PC-3 (cell line): ENCODE data around the gene ECT2L. TPM values are rescaled to one million over a fixed set of nuclear protein-coding genes. Genes with fewer than 3 reads are reported as not detected.

Experiments used
- ATAC-seq: fragments of 200-7000 bp; cut with Tn5 transposase; 2 replicates; pipeline ENCODE4 v1.9.1; 2020; ENCODE audit warnings: mild to moderate bottlenecking, moderate library complexity
- BruUV-seq: library from RNA; stranded (reverse); fragments of 400-500 nt; replicated peaks from 2 replicates; lab custom pipeline; 2021; lab: Mats Ljungman, UMichigan
- CTCF ChIA-PET: fragments of 300-600 bp; sonication (Branson Sonifier 250); formaldehyde crosslinking; loops from one replicate; lab custom pipeline; 2022; ENCODE audit warnings: antibody characterized with exemption; lab: Charles Lee
- POLR2A ChIA-PET: fragments of 300-600 bp; sonication (Branson Sonifier 250); formaldehyde crosslinking; loops from one replicate; lab custom pipeline; 2022; ENCODE audit warnings: antibody characterized with exemption; ENCODE audit not compliant: unreplicated experiment; lab: Charles Lee
- DNase-seq: peaks from one replicate; pipeline ENCODE4 v3.0.0-alpha.2; 2015
- H2AFZ ChIP-seq: fragments of 300-600 bp; sonication (generic); 2 replicates; pipeline ENCODE4 v1.6.0; 2016; ENCODE audit warnings: antibody characterized with exemption, low read length
- H3F3A ChIP-seq: fragments of 300-600 bp; sonication (generic); one replicate; pipeline ENCODE4 v1.6.0; 2017; ENCODE audit warnings: antibody characterized with exemption, low read length, control low read depth, mild to moderate bottlenecking; ENCODE audit not compliant: unreplicated experiment
- H3K27ac ChIP-seq: fragments of 300-600 bp; sonication (generic); 2 replicates; pipeline ENCODE4 v1.5.1; 2016; ENCODE audit warnings: mild to moderate bottlenecking, low read length
- H3K27me3 ChIP-seq: fragments of 300-600 bp; sonication (generic); 2 replicates; pipeline ENCODE4 v1.6.1; 2016; ENCODE audit warnings: low read length, mixed read lengths
- H3K36me3 ChIP-seq: fragments of 300-600 bp; sonication (generic); 2 replicates; pipeline ENCODE4 v1.6.1; 2016; ENCODE audit warnings: low read depth, mixed run types, low read length, mixed read lengths
- H3K4me1 ChIP-seq: fragments of 300-600 bp; sonication (generic); 2 replicates; pipeline ENCODE4 v1.5.1; 2016; ENCODE audit warnings: low read length; ENCODE audit not compliant: insufficient read depth
- H3K4me2 ChIP-seq: fragments of 300-600 bp; sonication (generic); 2 replicates; pipeline ENCODE4 v1.6.0; 2016; ENCODE audit warnings: low read length
- H3K4me3 ChIP-seq: fragments of 300-600 bp; sonication (generic); 2 replicates; pipeline ENCODE4 v1.5.1; 2016; ENCODE audit warnings: mild to moderate bottlenecking, low read length, mixed read lengths
- H3K79me2 ChIP-seq: fragments of 300-600 bp; sonication (generic); 2 replicates; pipeline ENCODE4 v1.6.1; 2017; ENCODE audit warnings: low read length, mixed read lengths
- H3K9ac ChIP-seq: fragments of 300-600 bp; sonication (generic); 2 replicates; pipeline ENCODE4 v1.6.0; 2016; ENCODE audit warnings: mild to moderate bottlenecking, low read length
- H3K9me2 ChIP-seq: fragments of 300-600 bp; sonication (generic); replicated peaks from 2 replicates; pipeline ENCODE4 v1.6.1; 2016; ENCODE audit warnings: mixed run types, low read length, mixed read lengths
- H3K9me3 ChIP-seq: fragments of 300-600 bp; sonication (generic); 2 replicates; pipeline ENCODE4 v1.6.1; 2016; ENCODE audit warnings: low read length, mixed read lengths
- H4K20me1 ChIP-seq: fragments of 300-600 bp; sonication (generic); 2 replicates; pipeline ENCODE4 v1.6.1; 2016; ENCODE audit warnings: low read length, mixed read lengths
- EZH2 ChIP-seq: fragments of 300-600 bp; sonication (generic); IDR thresholded peaks from one replicate; pipeline ENCODE4 v1.6.1; 2017; ENCODE audit warnings: antibody characterized with exemption, mild to moderate bottlenecking, low read length; ENCODE audit not compliant: unreplicated experiment
- EZH2phosphoT487 ChIP-seq: fragments of 300-600 bp; sonication (generic); IDR thresholded peaks from 2 replicates; pipeline ENCODE4 v1.6.1; 2018; ENCODE audit warnings: mild to moderate bottlenecking, antibody characterized with exemption, low read length, borderline replicate concordance
- intact Hi-C: fragments of 100-400 bp; cut with micrococcal nuclease; formaldehyde crosslinking; loops from 2 replicates; pipeline ENCODE4 v1.9.0; 2023
- total RNA-seq: library from RNA; depleted of rRNA; stranded (reverse); fragments of >200 nt; gene quantifications from 2 replicates; pipeline ENCODE4 v1.2.3, GENCODE V29; 2014
- TF ChIP-seq, protein P1 (sequence below): fragments of 300-600 bp; sonication (generic); conservative IDR thresholded peaks from 2 replicates; pipeline ENCODE4 v1.5.1; 2017; ENCODE audit warnings: antibody characterized with exemption, low read depth, mild to moderate bottlenecking, low read length

The ECT2L gene
- total RNA-seq, 1 experiment from 2014 or later, result not detected

DNA sequence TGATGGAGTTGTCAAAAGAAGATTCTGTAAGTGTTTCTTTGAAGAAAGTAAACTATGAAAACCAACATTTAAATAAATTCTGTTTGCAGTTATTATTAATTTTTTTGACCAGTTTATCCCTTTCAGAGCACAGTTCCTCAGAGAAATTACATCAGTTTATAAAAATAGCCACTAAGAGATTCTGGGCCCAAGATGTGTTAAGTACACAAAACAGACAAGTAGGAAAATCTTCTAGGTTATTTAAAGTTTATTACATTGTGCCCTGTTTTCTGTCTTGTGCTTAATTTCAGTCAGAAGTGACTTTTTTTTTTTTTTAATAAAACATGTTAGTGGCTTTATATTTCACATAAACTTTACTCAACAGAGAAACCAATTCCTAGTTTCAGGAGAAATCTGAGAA is 72.3 kb downstream of the ECT2L start:
- H3K27me3 ChIP-seq, result no peaks in the 10 kb centered on the region
- no peak overlapping the region for H3K4me2 ChIP-seq
- no peak overlapping the region for H3K9ac ChIP-seq
- no peak overlapping the region for H3K27ac ChIP-seq
- POLR2A ChIA-PET, result no interaction called here
- intact Hi-C loops, result no loop called here
- H3K9me3 ChIP-seq, result no peaks in the 10 kb centered on the region
- no peaks in the 10 kb centered on the region for H3K36me3 ChIP-seq
- no peaks in the 10 kb centered on the region for H4K20me1 ChIP-seq
- DNase-seq, result no peak
- no peak overlapping the region for H3K4me3 ChIP-seq
- CTCF ChIA-PET, result no interaction called here
- H3F3A ChIP-seq, result no peaks in the 10 kb centered on the region
- H3K4me1 ChIP-seq, result no peaks in the 10 kb centered on the region
- no peak for ATAC-seq
- H2AFZ ChIP-seq, result no peak overlapping the region
- BruUV-seq, result no TSS peak
- no peaks in the 10 kb centered on the region for H3K9me2 ChIP-seq
- TF ChIP-seq, protein P1, sequence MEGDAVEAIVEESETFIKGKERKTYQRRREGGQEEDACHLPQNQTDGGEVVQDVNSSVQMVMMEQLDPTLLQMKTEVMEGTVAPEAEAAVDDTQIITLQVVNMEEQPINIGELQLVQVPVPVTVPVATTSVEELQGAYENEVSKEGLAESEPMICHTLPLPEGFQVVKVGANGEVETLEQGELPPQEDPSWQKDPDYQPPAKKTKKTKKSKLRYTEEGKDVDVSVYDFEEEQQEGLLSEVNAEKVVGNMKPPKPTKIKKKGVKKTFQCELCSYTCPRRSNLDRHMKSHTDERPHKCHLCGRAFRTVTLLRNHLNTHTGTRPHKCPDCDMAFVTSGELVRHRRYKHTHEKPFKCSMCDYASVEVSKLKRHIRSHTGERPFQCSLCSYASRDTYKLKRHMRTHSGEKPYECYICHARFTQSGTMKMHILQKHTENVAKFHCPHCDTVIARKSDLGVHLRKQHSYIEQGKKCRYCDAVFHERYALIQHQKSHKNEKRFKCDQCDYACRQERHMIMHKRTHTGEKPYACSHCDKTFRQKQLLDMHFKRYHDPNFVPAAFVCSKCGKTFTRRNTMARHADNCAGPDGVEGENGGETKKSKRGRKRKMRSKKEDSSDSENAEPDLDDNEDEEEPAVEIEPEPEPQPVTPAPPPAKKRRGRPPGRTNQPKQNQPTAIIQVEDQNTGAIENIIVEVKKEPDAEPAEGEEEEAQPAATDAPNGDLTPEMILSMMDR, result no peak
- TF ChIP-seq EZH2 (no peak), EZH2phosphoT487 (no peak)
- H3K79me2 ChIP-seq, result no peaks in the 10 kb centered on the region

DNA sequence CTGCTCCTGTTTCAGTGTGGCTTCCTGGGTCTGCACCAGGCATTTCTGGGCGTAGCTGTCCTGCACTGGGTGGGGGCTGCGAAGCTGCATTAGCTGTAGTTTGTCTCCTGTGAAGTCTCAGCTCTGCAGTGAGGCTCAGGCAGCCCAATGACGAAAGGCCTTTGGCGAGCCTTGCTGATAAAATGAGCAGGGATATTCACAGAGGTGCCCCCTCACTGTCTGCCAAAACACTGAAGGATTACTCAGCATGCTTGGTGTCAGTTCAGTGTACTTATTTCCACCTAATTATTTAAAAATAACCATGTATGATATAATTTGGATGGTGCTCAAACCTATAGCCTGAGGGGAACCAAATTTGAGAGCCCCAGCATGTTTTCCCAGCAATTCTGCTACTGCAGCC is 73.5 kb downstream of the ECT2L start:
- DNase-seq (no peak), ATAC-seq (no peak)
- H3K9me2 ChIP-seq, result no peaks in the 10 kb centered on the region
- H3F3A ChIP-seq, result no peaks in the 10 kb centered on the region
- no peaks in the 10 kb centered on the region for H3K79me2 ChIP-seq
- no peak overlapping the region for H3K9ac ChIP-seq
- no TSS peak for BruUV-seq
- H3K4me1 ChIP-seq, result no peaks in the 10 kb centered on the region
- H3K27ac ChIP-seq, result no peak overlapping the region
- TF ChIP-seq, protein P1, result no peak
- TF ChIP-seq EZH2, result no peak
- no peak for TF ChIP-seq EZH2phosphoT487
- CTCF ChIA-PET, result no interaction called here
- H3K4me3 ChIP-seq, result no peak overlapping the region
- no peaks in the 10 kb centered on the region for H3K27me3 ChIP-seq
- no peak overlapping the region for H2AFZ ChIP-seq
- no peaks in the 10 kb centered on the region for H3K9me3 ChIP-seq
- H3K36me3 ChIP-seq, result no peaks in the 10 kb centered on the region
- intact Hi-C loops, result no loop called here
- POLR2A ChIA-PET, result no interaction called here
- no peak overlapping the region for H3K4me2 ChIP-seq
- H4K20me1 ChIP-seq, result no peaks in the 10 kb centered on the region

DNA sequence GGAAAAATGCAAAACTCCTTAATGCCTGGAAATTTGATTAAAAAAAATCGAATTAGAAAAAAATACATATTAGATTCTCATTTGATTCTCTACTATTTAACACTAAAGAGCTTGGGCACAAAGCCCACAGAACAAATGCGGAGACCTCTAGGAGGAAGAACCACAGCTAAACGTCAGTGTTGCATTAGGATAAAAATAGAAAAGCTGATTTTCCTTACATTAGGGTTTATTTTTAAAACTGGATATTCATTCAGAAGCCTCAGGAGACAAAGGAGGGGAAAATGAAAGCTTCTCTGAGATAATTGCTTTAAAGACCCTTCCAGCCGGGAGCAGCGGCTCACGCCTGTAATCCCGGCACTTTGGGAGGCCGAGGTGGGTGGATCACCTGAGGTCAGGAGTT is 77.3 kb downstream of the ECT2L start:
- Histone ChIP-seq H2AFZ (no peak overlapping the region), H3K4me3 (no peak overlapping the region), H3F3A (no peaks in the 10 kb centered on the region), H3K4me1 (no peaks in the 10 kb centered on the region), H3K36me3 (no peaks in the 10 kb centered on the region), H4K20me1 (no peaks in the 10 kb centered on the region), H3K79me2 (no peaks in the 10 kb centered on the region), H3K9me3 (no peaks in the 10 kb centered on the region), H3K4me2 (no peak overlapping the region), H3K9ac (no peak overlapping the region), H3K27ac (no peak overlapping the region), H3K9me2 (no peaks in the 10 kb centered on the region), H3K27me3 (no peaks in the 10 kb centered on the region)
- ATAC-seq, result no peak
- intact Hi-C loops, result no loop called here
- no TSS peak for BruUV-seq
- TF ChIP-seq EZH2phosphoT487 (no peak), EZH2 (no peak)
- TF ChIP-seq, protein P1, result no peak
- no peak for DNase-seq
- POLR2A ChIA-PET, result no interaction called here
- CTCF ChIA-PET, result no interaction called here
